ENCODE data around the gene ST6GAL2.

- TF ChIP-seq ZNF830 (tag by site-specific recombination; IDR thresholded peaks at IDR 0.05; ENCODE audit: low read depth) (no peak), CTCF (tag by site-specific recombination; IDR thresholded peaks at IDR 0.05) (no peak), MEIS1 (CRISPR knock-in tag; IDR thresholded peaks at IDR 0.05; ENCODE audit: borderline replicate concordance) (no peak)
Observed at GRCh38 chr2:106812841-106813240, 73.1 kb downstream of the ST6GAL2 start.
